HG03196 (cell line): Measurements from ENCODE around the gene AP1G2.
"Not testable (repeated sequence)": the region's sequence is repeated elsewhere in the genome, so short reads cannot be mapped to it uniquely, and the experiment has no call there.

Source experiments
- ATAC-seq: cut with Tn5 transposase; IDR thresholded peaks from one replicate; pipeline ENCODE4 v1.9.1; 2021; ENCODE audit not compliant: unreplicated experiment

The AP1G2 gene

DNA sequence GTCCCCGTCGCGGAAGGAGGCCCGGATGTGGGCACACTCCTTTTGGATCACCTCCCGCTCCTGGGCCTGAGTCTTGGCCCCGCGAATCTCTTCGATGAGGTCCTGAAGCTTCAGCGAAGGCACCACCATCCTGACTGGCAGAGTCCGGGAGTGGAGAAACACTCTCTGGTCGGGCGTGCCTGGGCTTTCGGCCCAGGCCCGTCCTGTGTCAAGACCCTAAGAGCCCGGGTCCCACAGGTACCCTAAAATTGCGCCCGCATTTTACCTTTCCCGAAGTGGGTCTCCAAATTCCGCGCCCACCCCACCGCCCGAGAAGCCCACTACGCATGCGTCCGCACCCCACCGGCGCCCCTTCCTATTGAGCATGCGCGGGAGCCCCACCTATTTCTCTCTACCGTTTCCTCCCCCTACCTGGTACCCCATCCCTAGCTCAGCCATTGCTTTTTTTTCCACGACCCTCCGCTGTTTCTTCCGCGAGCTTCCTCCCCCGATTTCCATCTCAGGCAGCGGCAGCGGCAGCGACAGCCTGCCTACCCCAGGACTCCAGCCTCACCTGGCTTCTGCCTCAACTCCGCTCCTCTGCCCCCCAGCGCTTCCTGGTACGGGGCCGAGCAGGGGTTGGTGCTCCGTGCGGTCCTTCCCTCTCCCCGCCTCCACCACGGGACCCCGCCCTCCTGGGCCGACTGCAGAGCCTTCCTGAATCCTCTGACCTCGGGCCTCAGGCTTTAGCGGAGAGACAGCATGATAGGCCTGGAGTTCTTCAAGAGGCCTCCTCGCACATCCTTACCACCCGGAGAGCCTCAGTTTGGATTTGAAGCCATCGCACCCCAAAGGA lies at the start of gene AP1G2:
TSS of gene AP1G2 (minus strand) at position 606 of the 835 bp plus-strand sequence. CDS start at position 129, 477 bp downstream.
- peak; percentile 81 for ATAC-seq

GRCh38 chr14:23615856-23616255 lies 48.3 kb upstream of the AP1G2 start:
- no peak for ATAC-seq

GRCh38 chr14:23614395-23614828 lies 46.8 kb upstream of the AP1G2 start:
- no peak for ATAC-seq

DNA sequence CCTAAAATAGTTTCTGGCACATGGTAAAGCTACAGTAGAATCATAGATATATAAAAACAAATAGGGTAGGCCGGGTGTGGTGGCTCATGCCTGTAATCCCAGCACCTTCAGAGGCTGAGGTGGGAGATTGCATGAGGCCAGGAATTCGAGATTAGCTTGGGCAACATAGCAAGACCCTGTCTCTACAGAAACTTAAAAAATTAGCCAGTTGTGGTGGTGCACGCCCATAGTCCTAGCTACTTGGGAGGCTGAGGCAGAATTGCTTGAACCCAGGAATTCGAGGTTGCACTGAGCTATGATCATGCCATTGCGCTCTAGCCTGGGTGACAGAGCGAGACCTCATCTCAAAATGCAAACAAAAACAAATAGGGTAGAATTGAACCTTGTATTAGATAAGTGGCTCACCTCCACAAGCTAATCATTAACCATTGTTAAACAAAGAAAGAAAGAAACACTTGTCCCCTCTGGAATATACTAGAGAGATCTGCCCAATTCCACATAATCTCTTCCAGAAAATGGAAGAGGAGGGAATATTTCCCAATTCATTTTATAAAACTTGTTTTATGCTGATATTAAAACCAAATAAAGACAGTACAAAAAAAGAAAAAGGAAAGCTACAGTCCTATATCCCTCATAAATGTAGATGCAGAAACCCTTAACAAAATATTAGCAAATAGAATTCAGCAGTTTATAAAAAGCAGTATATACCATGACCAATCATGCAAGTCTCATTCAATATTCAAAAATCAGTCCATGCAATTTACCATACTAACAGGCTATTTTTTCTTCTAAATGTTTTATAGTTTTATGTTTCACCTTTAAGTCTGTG lies 45.9 kb upstream of the AP1G2 start:
- no peak for ATAC-seq

DNA sequence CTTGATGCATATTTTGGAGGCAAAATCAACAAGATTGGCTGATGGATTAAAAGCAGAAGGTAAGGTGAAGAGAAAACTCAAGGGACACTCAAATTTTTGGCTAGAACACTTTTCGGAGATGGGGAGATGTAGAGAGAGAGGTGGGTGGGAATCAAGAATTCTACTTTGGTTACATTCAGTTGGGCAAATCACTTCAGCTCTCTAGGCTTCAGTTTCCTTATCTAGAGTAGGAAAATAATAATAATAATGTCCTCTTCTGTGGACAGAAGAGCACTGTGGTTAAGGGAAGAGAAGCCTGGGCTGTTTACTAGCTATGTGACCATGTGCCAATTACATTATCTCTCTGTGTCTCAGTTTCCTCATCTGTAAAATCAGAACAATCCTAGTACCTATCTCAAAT lies 45.2 kb upstream of the AP1G2 start:
- no peak for ATAC-seq

- no peak for ATAC-seq
These were observed 44.8 kb upstream of the AP1G2 start for GRCh38 chr14:23612354-23612732.

- ATAC-seq: no peak
These were observed 43.3 kb upstream of the AP1G2 start for GRCh38 chr14:23610815-23611289.

DNA sequence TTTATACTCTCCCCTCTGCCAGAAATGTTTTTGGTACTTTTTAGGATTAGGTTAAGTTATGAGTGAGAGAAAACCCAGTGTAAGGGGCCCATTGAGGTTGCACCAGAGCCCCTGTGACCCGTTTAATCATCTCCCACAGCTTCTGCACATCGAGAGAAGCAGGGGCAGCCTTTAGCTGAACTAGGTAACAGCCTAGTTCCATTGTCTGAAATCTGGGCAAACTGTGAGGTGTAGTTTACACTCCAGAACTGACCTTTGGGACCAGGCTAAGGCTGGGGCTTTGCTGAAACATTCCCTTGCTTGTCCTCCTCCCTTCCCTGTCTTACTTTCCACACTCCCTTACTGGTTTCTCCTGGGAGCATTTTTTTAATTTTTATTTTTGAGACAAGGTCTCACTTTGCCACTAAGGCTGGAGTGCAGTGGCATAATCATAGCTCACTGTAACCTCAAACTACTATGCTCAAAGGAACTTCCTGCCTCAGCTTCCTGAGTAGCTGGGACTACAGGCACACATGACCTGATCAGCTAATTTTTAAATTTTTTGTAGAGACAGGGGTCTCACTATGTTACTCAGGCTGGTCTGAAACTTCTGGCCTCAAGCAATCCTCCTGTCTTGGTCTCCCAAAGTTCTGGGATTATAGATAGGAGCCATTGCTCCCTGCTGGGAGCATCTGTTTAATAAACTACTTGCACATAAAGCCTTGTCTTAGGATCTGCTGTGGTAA lies 42.7 kb upstream of the AP1G2 start:
- ATAC-seq: no peak

- not testable (repeated sequence) for ATAC-seq
These were observed 42.0 kb upstream of the AP1G2 start for GRCh38 chr14:23609411-23610089.

DNA sequence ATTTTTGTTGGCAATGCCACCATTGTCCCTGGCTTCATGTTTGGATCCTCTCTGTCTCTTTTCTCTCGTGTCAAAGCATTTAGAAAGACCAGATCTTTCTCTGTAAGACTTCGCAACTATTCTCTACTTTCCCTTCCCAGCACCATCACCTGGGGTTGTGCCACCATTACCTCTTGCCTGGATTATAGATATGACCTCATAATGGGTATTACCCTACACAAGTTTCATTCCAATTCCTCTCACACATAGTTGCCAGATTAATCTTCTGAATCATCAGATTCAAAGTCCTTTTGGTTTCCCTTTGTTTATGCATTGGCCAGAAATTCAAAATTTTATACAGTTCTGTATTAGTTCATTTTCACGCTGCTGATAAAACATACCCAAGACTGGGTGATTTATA lies 41.4 kb upstream of the AP1G2 start:
- ATAC-seq: no peak

GRCh38 chr14:23608454-23608853 lies 40.9 kb upstream of the AP1G2 start:
- no peak for ATAC-seq

DNA sequence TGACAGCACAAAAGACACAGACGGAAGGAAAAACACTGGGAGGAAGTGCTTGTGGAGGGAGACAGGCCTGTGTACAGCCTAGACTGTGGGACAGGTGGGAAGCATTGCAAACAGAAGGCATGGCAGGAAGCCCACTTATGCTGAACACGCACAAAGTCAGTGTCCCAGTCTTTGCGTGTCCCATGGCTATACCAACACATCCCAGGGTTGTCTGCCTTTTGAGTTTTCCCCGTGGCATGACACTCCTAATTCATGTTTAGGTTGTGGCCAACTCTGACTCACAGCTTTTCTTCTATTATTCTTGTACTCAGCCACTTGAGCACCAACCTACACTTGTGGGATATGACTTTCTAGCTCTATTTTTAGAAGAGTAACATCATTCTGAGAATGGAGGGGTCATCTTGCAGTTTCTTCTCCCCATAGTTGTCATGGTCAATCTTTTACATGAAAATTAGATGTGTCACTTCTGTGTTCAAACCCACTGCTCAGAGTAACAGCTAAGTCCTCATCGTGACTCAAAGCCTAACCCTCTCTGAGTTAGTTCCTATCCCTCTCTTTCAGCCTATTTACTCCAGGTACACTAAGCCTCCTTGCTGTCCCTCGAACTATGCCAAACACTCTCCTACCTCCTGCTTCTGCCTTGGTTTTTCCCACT lies 38.5 kb upstream of the AP1G2 start:
- peak; percentile 73 for ATAC-seq

- ATAC-seq: no peak
These were observed 37.1 kb upstream of the AP1G2 start for GRCh38 chr14:23604675-23605170.

GRCh38 chr14:23604148-23604547 lies 36.6 kb upstream of the AP1G2 start:
- no peak for ATAC-seq

DNA sequence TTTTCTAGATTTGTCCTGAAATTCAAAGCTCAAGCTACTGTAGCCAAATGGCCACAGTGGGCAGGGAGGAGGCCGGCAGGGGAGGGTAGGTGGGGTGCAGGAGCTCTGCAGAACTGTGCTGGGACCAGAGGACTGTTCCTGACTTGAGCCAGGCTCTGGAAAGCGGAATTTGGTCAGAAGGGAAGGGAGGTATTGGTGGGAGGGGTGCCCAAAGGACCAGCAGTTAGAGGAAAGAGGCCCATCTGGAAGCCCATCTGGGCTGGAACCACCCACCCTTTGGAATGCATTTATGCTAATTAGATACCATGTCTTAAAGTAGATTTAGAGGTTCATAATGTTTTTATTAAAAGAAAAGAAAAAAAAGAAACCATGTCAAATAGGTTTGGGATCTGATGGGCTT lies 35.5 kb upstream of the AP1G2 start:
- no peak for ATAC-seq

DNA sequence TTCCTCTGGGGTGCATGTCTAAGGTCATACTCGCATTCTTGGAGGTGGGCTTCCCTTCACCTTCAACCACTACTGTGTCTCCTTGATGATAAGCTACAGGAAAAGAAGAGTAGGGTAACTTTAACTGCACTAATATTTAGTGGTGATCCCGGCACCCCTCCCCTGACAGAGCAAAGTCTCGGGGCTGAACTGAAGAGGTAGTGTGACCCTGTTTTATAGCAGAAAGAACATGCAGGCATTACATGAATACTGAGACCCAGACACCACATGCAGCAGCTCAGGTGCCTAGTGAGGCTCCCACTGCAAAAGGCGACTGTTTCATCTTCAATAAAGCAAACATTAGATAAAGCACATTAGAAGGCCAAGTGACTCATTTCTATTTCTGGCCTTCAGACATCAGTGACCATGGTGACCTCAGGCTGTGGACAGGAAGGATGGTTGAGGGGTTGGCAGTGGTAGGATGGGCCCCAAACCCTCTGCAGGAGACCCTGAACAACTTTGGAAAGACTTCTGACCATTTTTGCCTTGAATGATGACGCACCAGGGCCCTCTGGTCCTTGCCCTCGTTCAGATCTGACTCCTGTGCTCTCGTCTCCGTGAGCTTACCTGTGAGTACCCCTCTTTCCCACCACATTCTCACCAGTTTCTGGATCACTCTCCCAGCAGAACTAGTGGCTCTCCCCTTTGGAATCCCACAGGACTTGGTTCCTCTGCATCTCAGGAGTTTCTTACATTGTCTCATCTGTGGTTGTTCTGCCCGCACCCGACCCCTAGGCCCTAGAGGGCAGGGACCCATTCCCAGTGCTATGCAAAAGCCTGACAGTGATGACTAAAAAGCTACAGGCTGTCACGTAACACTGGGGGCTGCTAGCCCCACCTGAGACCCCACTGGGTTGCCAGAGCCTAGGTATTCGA lies 34.8 kb upstream of the AP1G2 start:
- no peak for ATAC-seq

GRCh38 chr14:23601845-23602180 lies 34.2 kb upstream of the AP1G2 start:
- ATAC-seq: no peak

DNA sequence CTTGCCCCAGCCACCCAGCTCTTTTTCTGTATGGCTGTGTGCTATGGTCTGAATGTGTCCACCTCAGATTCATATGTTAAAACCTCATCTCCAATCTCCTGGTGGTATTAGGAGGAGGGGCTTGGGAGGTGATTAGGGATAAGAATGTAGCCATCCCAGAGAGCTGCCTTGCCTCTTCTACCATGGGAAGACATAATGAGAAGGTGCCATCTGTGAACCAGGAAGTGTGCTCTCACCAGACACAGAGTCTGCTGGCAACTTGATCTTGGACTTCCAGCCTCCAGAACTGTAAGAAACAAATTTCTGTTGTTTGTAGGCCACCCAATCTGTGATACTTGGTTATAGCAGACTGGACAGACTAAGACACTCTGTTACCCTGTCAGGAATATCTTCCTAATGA lies 33.8 kb upstream of the AP1G2 start:
- no peak for ATAC-seq

GRCh38 chr14:23600806-23601205 lies 33.2 kb upstream of the AP1G2 start:
- no peak for ATAC-seq
